SK-MEL-5 (cell line): ENCODE results near the gene CRAT. TPM values are rescaled to one million over a fixed set of nuclear protein-coding genes. Genes with fewer than 3 reads are reported as not detected.
"Not testable (repeated sequence)": the region's sequence is repeated elsewhere in the genome, so short reads cannot be mapped to it uniquely, and the experiment has no call there.

Experiments
- DNase-seq: peaks from one replicate; pipeline ENCODE4 v3.0.0-alpha.2; 2016; ENCODE audit warnings: low read depth, low spot score
- in situ Hi-C: cut with HindIII; loops from 2 replicates; pipeline ENCODE4 v1.10.0; 2016; ENCODE audit warnings: low sequenced_read_pairs, high pct_unique_total_duplicates, low pct_unique_long_range_greater_than_20kb
- total RNA-seq: library from RNA; depleted of rRNA; stranded (reverse); fragments of >200 nt; shearing (Covaris generic); gene quantifications from 2 replicates; pipeline ENCODE4 v1.2.3, GENCODE V29; 2014

CRAT gene
- total RNA-seq, 1 experiment from 2014 or later = 9.4 TPM

DNA sequence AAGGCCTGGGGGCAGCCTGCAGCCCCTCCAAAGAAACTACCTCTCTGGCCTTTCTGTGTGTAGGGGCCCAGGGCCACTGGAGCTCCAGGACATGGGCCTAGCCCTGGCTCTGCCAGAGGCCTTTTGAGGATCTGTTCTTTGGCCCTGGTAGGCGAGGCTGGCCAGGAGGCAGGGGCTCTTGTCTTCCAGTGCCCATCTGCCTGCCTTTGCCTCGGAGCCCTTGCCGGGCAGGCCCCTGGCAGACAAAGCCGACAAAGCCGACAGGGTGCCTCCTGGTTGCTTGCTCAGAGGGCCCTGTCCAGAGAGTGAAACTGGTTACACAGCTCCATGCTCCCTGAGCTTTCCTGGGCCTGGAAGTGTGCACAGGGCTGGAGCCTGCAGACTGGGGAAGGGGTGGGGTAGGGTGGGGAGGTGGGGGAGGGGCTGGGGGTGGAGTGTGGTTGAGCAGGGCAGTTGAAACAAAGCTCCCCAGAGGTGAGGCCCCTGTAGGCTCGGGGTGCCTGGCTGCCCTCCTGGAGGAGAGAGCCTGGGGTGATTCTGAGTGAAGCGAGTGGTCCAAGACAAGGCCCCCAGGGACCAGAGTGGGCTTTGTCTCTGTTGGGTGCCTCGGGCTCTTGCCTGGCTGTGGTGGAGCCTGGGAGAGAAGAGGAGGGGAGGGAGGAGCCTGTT lies 29.9 kb upstream of the CRAT start:
- in situ Hi-C loops = no loop called here
- DNase-seq = peak; percentile 60

DNA sequence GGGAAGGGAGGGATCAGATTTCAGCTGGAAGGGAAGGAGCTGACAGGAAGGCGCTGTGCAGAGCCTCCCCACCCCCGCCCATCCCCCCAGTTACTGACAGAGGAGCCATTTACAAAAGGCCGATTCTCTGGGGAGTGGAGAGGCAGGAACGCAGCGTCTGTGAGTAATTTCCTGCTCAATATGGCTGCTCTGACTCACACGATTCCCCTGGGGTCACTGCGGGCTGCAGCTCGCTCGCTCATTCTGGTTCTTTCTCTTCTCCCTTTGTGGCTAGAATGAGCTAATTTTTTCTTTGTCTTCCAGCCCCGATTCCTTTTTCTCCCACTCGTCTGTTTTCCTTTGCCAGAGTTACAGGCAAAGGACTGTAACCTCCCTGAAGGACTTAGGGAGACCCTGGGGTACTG lies 29.4 kb upstream of the CRAT start:
- in situ Hi-C loops = loop anchor here (10.0 kb wide), 1 partner anchor 495 kb away; no protein-coding TSS in a partner anchor
- peak; percentile 100 for DNase-seq

DNA sequence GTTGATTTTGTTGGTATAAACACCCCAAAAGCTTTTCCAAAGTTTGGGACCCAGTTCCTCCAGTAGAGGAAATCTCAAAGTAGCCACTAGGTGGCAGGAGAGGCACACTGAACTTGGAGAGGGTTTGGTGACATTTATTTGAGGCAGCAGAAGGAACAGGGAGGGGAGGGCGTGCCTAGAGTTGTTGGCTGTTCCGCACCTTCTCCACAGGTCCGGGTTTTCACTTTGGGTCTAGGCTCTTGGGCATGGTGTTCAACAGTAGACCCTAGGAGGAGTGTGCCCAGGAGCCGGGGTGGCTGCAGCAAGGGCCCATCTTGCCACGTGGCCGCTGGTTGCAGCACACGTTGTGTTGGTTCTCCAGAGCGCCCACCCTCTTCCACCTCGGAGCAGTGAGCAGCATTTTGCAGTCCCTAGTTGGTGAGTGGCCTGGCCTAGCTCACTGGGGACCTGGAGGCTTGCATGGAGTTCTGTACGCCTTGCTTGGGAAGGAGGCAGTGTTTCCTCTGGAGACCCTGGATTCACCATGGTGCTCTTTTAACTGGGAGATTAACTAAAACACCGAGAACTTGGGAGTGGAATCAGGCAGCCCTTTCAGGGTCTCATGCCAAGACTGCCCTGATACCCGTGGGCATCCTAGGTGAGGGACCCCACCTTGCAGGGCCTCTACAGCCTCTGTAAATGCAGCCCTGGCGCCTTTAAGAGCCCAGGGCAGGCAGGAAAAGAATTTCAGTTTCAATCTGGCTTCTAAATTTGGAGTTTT lies 28.8 kb upstream of the CRAT start:
- in situ Hi-C loops = loop anchor here (10.0 kb wide), 1 partner anchor 495 kb away; no protein-coding TSS in a partner anchor
- DNase-seq = peak; percentile 90

DNA sequence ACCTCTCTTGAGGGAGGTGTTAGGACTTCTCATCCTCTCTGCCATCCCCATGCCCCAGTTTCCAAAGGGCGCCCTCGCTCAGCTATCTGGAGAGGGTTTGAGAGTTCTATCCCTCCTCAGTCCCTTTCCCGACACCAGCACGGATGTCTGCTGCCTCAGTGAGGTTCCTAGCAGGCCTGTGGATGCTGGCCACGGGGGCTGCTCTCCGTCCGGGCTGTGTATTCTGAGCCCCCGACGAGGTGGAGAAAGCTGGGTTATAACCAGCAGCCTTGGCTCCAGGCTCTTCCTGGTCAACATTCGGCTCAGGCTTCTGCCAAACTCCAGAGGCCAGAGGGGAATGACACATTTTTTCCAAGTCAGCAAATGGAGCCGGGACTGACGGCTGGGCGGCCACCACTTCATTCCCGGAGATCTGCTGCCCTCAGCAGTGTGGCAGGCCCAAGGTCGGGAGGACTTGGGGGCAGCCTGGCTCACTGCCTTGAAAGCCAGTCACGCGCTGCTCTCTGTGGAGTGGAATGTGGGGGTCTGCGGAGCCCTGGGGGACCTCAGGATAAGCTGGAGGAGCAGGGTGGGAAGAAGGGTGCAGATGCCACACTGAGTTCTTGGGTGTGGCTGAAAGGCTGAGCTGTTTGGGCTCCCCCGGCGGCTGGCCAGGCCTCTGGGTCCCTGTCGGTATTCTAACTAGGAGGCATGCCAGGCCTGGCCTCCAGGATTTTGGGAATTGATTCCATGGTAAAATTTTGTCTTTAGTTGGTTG lies 28.1 kb upstream of the CRAT start:
- peak; percentile 14 for DNase-seq
- in situ Hi-C loops = loop anchor here (10.0 kb wide), 1 partner anchor 496 kb away; no protein-coding TSS in a partner anchor

DNA sequence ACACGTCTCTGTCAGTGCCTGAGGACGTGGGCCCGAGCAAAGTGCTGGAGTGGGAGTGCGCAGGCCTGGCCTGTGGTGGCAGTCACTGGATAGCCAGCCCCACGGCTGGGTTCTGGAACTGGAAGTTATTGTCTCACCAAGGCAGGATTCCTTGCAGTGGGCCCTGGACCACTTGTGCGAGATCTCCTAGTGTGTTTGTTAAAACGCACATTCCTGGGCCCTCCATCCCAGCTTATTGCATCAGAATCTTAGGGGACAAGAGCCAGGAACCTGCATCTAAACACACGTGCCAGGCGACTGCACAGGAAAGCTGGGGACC lies 27.5 kb upstream of the CRAT start:
- DNase-seq = no peak
- in situ Hi-C loops = loop anchor here (10.0 kb wide), 1 partner anchor 497 kb away; no protein-coding TSS in a partner anchor

DNA sequence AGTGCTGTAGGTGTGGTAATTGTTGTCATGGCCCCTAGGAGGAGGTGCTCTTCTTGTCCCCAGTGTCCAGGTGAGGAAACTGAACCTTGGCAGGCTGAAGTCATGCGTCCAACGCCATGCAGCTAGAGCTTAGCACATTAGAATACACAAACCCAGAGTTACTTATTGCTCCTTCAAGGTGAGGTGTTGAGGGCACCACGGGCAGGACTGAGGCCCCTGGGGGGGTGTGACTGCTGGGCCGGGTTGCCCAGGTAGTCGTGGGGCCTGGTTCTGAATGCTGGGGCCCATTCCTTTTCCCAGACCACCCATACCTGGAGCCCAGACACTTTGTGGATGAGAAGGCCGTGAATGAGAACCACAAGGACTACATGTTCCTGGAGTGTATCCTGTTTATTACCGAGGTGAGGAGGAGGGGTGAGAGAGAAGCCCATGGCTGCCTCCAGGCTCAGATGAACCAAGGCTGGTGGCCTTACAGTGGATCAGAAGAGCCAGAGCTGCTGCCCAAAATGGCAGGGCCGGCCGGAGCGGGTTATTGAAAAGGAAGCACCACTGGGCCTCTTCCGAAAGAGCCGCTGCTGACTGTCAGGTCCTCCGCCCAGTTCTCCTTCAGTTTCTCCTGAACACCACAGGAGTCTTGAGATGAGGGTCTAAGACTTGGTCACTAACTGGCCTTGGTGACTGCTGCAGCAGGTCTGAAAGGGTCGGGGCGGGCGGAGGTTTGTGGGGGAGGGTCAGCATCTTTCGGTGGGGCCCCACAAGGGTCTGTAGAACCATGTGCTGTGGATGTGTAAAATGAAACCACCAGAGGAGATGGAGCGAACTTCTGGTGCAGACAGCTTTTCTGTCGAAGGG lies 26.9 kb upstream of the CRAT start:
- no peak for DNase-seq
- in situ Hi-C loops = loop anchor here (10.0 kb wide), 1 partner anchor 497 kb away; no protein-coding TSS in a partner anchor

DNA sequence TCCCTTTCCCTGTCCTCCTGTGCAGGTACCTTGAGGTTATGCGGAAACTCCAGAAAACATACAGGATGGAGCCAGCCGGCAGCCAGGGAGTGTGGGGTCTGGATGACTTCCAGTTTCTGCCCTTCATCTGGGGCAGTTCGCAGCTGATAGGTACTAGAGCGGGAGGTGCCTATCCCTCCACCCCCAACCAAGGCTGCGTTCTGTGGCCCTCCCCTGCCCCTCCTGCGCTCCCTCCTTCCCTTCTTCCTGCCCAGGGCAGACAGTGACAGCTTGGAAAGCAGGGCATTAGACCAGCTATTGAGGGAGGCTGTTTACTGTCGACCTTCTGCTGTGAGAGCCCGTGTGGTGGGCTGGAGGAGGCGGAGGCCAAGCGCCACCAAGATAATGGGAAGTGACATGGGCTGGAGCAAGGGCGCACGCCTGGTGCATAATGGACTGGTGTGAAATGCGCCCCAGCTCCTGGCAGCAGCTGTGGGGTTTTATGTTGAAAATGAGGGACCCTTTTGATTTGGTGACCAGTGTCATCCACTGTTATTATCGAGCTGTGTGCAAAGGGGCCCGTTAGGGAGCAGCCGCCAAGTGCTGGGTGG lies 25.9 kb upstream of the CRAT start:
- no peak for DNase-seq
- in situ Hi-C loops = loop anchor here (10.0 kb wide), 1 partner anchor 498 kb away; no protein-coding TSS in a partner anchor

DNA sequence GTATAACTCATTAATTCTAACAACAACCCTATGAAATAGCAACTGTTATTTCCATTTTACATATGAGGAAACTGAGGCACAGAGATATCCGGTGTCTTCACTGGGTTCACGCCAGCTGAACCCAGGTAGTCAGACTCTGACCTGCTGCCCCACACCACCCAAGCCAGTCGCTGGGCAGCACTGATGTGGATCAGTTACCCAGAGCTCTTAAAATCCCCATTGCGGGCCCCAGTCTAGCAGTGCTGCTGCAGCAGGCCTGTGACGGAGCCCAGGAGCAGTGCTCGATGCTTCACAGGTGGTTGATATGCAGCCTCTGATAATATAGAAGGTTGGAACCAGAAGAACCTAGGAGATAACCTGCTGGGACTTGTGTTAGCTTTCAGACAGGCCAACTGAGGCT lies 24.9 kb upstream of the CRAT start:
- DNase-seq = no peak
- in situ Hi-C loops = loop anchor here (10.0 kb wide), 1 partner anchor 499 kb away; no protein-coding TSS in a partner anchor

DNA sequence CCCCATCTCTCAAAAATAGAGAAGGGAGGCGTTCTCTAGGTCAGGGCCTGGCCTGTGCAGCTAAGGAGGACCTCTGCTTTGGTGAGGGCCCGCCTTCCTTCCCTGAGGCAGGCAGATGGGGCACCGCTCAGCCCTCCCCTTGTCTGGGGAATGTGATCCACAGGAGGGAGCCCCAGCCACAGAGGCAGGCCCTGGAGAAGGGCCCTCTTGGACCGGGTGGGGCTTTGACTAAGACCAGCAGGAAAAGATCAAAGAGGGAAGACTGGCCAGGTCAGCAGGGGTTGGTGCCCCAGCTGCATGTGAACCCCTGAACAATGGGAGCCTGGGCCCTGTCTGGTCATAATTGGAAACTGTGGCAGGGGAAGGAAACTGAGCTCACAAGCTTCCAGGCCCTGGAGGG lies 22.5 kb upstream of the CRAT start:
- DNase-seq = no peak
- in situ Hi-C loops = loop anchor here (10.0 kb wide), 1 partner anchor 502 kb away; no protein-coding TSS in a partner anchor

DNA sequence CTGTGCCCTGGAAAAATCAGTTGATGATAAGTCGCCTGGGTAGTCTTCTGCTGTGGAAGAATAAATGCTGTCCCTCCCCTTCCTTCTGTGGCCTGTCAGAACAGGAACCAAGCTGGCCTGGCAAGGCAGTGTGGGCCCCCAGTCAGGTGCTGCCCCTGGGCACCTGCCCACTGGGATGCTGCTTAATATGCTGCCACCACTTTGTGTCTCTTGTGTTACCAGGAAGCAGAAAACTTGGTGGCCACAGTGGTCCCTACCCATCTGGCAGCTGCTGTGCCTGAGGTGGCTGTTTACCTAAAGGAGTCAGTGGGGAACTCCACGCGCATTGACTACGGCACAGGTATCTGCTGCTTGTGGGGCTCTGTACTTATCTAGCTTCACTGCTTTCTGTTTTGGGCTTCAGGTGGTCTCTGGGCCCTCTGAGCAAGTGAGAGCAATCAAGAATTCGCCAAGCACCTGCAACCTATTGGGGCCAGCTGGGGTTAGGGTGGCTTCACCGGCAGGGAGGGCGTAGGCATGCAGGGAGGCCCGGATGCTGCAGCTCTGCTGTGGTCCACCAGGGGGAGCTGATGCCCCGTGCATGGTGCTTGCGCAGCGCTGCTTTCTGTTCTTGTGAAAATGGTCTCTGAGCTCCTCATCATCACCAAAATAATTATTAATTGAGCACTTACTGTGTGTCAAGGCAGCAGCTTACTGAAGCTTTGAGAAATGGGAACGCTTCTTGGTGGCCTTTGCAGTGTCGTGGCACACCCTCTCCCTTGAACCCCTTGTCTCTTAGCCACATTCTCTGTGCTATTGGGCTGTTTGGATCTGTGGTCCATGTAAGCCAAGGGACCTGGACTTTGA lies 20.9 kb upstream of the CRAT start:
- DNase-seq = peak; percentile 74
- in situ Hi-C loops = loop anchor here (10.0 kb wide), 1 partner anchor 503 kb away; no protein-coding TSS in a partner anchor

DNA sequence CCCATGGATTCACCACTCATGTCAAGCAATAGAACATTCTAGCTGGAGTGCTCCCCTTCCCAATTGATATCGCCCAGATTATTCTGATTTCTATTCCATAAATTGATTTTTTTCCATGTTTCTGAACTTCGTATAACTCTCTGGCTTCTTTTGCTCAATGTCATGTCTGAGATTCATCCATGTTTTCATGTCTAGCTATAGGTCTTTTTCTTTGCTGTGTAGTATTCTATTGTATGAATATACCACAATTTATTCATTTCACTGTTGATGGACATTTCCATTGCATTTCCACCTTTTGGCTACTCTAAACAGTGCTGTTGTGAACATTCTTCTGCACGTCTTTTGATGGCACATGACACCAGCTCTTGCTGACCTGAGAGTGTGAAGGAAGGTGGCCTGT lies 20.2 kb upstream of the CRAT start:
- in situ Hi-C loops = loop anchor here (10.0 kb wide), 1 partner anchor 504 kb away; no protein-coding TSS in a partner anchor
- DNase-seq = no peak

DNA sequence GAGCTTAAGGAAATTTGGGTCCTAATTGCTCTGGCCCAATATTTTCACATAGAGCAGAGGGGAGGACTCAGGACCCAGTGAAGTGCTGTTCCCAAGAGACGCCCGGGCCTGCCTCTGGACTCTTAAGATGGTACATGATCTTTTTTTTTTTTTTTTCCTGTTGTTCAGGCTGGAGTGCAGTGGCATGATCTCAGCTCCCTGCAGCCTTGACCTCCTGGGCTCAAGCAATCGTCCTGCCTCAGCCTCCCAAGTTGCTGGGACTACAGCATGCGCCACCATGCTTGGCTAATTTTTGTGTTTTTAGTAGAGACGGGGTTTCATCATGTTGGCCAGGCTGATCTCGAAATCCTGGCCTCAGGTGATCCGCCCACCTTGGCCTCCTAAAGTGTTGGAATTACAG lies 19.7 kb upstream of the CRAT start:
- in situ Hi-C loops = loop anchor here (10.0 kb wide), 1 partner anchor 505 kb away; no protein-coding TSS in a partner anchor
- not testable (repeated sequence) for DNase-seq

DNA sequence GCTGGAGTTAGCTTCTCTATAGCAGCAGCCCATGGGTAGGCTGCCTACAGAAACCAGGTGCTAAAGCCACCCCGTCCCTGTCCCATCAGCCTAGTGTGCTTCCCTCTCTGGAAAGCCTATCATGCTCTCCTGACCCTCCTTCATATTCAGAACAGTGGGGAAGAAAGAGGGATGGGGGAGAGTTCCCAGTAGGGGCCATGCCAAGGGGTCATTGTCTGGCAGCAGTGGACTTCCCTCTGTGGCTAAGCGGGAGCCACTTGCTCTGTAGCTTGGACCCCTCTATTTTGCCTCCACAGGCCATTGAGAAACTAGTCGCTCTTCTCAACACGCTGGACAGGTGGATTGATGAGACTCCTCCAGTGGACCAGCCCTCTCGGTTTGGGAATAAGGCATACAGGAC lies 18.1 kb upstream of the CRAT start:
- in situ Hi-C loops = no loop called here
- DNase-seq = no peak

DNA sequence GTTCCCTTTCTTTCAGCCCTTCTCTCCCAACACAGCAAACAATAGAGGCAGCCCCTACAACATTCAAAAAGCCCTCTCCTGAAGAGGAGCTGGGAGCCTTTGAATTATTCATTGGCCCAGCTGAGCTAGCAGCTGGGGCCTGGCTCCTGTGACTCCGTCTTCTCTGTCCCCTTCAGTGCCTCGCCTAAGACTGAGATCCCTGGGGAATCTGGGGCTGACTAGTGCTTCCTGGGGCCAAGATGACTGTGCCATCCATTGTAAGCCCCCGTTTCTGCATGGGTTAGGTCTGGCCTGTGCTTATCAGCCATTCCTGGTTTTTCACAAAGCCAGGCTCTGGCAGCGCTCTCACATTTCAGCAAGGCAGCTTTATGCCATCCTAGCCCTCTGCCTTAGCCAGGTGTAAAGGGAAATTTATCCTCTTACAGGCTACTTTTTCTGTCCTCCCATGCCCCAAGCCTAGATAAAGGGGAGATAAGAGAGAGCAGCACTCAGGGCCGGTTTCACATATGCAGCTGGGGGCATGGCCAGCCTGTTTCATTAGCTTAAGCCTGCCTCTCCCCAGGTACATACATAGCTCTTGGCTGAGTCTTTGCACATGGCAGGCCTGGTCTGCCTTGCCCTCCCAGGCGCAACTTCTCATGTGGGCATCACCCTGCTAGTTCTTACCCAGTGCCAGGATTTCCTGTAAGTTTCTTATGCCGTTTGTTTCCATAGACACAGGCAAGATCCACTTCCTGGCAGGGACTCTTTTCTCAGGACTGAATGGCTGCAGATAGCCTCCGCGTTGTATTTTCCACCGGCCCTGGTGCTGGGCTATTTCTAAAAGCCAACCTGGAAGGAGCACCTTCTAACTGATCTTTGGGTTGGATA lies 16.4 kb upstream of the CRAT start:
- DNase-seq = no peak
- in situ Hi-C loops = no loop called here

DNA sequence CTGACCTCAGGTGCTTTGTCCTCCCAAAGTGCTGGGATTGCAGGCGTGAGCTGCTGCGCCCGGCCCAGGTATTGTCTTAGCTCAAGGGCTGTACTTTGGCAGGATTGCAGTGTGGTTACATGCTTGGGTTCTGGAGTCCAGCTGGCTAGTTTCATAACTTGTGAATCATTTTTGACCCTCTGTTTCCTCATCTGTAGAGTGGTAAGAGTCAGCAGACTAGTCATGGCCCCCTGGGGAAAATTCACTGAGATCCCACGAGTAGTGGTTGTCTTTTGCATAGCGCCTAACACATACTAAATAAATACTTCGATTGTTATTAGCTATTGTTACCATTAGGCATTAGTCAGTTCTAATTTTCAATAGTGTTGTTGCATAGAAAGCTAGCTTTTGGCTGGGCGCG lies 14.9 kb upstream of the CRAT start:
- peak; percentile 46 for DNase-seq
- in situ Hi-C loops = no loop called here
